HL-60 (cell line): Measurements from ENCODE around the gene TMEM222.
A peak's percentile ranks its signal among the peaks of the same experiment; 100 is the strongest.

Experiments used
- DNase-seq, 2 experiments: peaks; one replicate each; pipeline ENCODE4 v3.0.0-alpha.2; 2010 to 2020; ENCODE audit warnings: low read depth in 1 of 2, low spot score in 1 of 2
- H3K27ac ChIP-seq: fragments of 250-450 bp; sonication (Bioruptor Pico); replicated peaks from 2 replicates; pipeline ENCODE4 v1.5.1; 2020; ENCODE audit warnings: mild to moderate bottlenecking, moderate library complexity
- H3K27me3 ChIP-seq: fragments of 250-450 bp; sonication (Bioruptor Pico); 2 replicates; pipeline ENCODE4 v1.5.1; 2021; ENCODE audit warnings: mild to moderate bottlenecking, moderate library complexity; ENCODE audit not compliant: insufficient read depth, poor library complexity, severe bottlenecking
- H3K4me3 ChIP-seq: replicated peaks from 2 replicates; pipeline ENCODE4 v1.5.1; 2011; ENCODE audit warnings: mild to moderate bottlenecking, control low read depth, low read length; ENCODE audit not compliant: insufficient read depth
- GABPA ChIP-seq: IDR thresholded peaks from 2 replicates; pipeline ENCODE4 v1.6.1; 2012; ENCODE audit warnings: low read depth
- POLR2AphosphoS5 ChIP-seq: IDR thresholded peaks from 2 replicates; pipeline ENCODE4 v1.6.1; 2012; ENCODE audit warnings: low read depth
- SPI1 ChIP-seq: IDR thresholded peaks from 2 replicates; pipeline ENCODE4 v1.6.1; 2012; ENCODE audit warnings: low read depth, mild to moderate bottlenecking, borderline replicate concordance
- TF ChIP-seq, protein P1 (sequence below): IDR thresholded peaks from one replicate; pipeline ENCODE4 v1.5.1; 2011; ENCODE audit warnings: low read length, control low read depth, inconsistent platforms; ENCODE audit not compliant: insufficient read depth
- TF ChIP-seq, protein P2 (sequence below): IDR thresholded peaks from 2 replicates; pipeline ENCODE4 v1.6.1; 2012; ENCODE audit warnings: low read depth; ENCODE audit not compliant: insufficient replicate concordance

TMEM222 gene

GRCh38 chr1:27342778-27343638 lies 21.0 kb downstream of the TMEM222 start:
- DNase-seq: peak; percentile 98 to 99
- no peaks in the 10 kb centered on the region for H3K27me3 ChIP-seq
- peak overlapping the region; percentile 90 for H3K4me3 ChIP-seq
- TF ChIP-seq, protein P1, sequence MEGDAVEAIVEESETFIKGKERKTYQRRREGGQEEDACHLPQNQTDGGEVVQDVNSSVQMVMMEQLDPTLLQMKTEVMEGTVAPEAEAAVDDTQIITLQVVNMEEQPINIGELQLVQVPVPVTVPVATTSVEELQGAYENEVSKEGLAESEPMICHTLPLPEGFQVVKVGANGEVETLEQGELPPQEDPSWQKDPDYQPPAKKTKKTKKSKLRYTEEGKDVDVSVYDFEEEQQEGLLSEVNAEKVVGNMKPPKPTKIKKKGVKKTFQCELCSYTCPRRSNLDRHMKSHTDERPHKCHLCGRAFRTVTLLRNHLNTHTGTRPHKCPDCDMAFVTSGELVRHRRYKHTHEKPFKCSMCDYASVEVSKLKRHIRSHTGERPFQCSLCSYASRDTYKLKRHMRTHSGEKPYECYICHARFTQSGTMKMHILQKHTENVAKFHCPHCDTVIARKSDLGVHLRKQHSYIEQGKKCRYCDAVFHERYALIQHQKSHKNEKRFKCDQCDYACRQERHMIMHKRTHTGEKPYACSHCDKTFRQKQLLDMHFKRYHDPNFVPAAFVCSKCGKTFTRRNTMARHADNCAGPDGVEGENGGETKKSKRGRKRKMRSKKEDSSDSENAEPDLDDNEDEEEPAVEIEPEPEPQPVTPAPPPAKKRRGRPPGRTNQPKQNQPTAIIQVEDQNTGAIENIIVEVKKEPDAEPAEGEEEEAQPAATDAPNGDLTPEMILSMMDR: no peak
- TF ChIP-seq, protein P2, sequence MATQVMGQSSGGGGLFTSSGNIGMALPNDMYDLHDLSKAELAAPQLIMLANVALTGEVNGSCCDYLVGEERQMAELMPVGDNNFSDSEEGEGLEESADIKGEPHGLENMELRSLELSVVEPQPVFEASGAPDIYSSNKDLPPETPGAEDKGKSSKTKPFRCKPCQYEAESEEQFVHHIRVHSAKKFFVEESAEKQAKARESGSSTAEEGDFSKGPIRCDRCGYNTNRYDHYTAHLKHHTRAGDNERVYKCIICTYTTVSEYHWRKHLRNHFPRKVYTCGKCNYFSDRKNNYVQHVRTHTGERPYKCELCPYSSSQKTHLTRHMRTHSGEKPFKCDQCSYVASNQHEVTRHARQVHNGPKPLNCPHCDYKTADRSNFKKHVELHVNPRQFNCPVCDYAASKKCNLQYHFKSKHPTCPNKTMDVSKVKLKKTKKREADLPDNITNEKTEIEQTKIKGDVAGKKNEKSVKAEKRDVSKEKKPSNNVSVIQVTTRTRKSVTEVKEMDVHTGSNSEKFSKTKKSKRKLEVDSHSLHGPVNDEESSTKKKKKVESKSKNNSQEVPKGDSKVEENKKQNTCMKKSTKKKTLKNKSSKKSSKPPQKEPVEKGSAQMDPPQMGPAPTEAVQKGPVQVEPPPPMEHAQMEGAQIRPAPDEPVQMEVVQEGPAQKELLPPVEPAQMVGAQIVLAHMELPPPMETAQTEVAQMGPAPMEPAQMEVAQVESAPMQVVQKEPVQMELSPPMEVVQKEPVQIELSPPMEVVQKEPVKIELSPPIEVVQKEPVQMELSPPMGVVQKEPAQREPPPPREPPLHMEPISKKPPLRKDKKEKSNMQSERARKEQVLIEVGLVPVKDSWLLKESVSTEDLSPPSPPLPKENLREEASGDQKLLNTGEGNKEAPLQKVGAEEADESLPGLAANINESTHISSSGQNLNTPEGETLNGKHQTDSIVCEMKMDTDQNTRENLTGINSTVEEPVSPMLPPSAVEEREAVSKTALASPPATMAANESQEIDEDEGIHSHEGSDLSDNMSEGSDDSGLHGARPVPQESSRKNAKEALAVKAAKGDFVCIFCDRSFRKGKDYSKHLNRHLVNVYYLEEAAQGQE: peak; percentile 61
- peak; percentile 98 for TF ChIP-seq POLR2AphosphoS5
- peak; percentile 95; the same call in 1 of the 2 replicates for TF ChIP-seq SPI1
- TF ChIP-seq GABPA: peak; percentile 68; the same call in 1 of the 2 replicates
- peak overlapping the region; percentile 95 for H3K27ac ChIP-seq

DNA sequence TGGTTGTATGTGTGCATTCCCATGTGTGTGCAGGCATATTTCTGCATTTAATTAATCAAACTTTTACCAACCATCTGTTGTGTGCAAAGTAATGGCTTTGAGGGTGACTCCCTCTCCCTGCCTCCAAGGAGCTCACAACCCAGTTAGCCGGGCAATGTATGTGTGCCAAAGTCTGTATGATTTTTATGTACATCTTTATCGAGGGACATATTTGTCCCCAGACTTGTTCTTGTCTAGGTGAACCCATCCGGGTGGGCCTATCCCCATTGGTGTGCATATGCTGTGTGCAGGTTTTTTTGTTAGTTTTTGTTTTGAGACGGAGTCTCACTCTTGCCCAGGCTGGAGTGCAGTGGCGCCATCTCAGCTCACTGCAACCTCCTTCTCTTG lies 21.7 kb downstream of the TMEM222 start:
- no peaks in the 10 kb centered on the region for H3K27me3 ChIP-seq
- H3K4me3 ChIP-seq: peak overlapping the region; percentile 90
- TF ChIP-seq GABPA: no peak
- no peak for DNase-seq
- H3K27ac ChIP-seq: peak overlapping the region; percentile 95

- Histone ChIP-seq H3K27me3 (no peaks in the 10 kb centered on the region), H3K4me3 (no peak overlapping the region), H3K27ac (no peak overlapping the region)
- no peak for DNase-seq
- TF ChIP-seq SPI1 (no peak), POLR2AphosphoS5 (no peak), GABPA (no peak)
- TF ChIP-seq, protein P1: no peak
- TF ChIP-seq, protein P2: no peak
Measured at GRCh38 chr1:27345272-27345671, 23.3 kb downstream of the TMEM222 start.

DNA sequence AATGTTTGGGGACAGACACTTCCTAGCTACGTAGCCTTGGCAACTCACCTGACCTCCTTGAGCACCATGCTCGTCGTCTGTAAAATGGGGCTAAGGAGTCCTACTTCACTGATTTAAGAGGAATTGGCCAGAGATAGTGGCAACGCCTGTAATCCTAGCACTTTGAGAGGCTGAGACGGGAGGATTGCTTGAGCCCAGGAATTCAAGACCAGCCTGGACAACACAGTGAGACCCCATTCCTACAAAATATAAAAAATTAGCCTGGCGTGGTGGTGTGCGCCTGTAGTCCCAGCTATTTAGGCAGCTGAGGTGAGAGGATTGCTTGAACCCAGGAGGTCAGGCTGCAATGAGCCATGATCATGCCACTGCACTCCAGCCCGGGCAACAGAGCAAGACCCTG lies 24.4 kb downstream of the TMEM222 start:
- no peak overlapping the region for H3K27ac ChIP-seq
- no peak for DNase-seq
- no peak for TF ChIP-seq GABPA
- no peak for TF ChIP-seq SPI1
- TF ChIP-seq, protein P2: no peak
- no peak for TF ChIP-seq POLR2AphosphoS5
- TF ChIP-seq, protein P1: no peak
- no peaks in the 10 kb centered on the region for H3K27me3 ChIP-seq
- no peak overlapping the region for H3K4me3 ChIP-seq
